ENCODE measurements around the gene MGARP.

Gene MGARP

DNA sequence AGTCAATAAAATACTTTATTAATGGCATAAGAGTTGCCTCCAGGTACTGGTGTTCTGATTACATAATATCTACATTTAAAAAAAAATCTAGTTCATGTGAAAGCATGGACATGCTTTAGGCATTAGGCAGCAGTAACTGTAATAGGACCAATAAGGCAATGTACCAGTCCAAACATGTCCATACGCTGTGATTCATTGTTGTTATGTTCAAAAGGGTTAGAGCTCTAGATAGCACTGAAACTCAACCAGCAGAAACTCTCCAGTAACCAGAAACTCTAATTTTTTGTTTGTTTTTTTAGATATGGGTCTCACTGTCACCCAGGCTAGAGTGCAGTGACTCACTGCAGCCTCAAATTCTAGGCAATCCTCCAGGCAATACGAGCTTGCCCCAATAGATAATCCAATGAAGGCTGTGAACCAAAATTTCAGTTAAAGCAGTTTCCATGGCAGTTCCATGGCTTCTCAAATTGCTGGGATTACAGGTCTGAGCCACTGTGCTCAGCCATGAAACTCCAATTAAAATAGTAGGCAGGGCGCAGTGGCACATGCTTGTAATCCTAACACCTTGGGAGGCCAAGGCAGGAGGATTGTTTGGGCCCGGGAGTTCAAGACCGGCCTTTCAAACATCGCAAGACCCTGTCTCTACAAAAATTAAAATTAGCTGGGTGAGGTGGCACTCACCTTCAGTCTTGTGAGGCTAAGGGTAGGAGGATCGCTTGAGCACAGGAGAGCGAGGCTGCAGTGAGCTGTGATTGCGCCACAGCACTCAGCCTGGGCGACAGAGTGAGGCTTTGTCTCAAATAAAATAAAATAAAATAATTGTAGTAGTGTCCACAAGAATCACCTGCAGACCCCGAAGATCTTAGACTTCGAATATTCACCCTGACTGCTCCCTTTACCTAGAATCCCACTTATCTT is 36.3 kb downstream of the MGARP start:
- DNase-seq (ENCODE audit: low spot score) = no peak

DNA sequence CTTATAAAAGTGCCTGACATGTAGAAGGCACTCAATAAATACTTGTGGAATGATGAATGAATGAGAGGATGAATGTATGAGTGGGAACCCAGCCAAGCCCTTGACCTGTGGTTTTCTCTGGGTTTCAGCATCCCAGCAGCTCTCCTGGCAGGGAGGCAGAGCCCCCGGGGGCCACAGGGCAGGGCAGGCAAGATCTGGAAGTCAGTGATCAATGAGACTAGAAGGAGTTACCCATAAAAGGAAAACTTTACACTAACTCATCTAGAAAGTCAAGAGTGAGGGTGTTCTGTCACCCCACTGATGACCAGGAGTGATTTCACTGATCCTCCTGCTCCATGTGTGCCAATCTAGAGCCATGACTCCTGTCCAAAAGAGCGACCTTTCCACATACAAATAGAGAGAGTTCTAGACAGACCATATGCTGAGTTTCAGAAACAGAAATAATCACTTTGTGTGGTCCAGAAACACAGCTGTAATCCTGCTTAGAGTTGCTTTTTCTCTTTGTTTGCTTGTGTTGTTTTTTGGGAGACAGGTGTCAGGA is 37.4 kb downstream of the MGARP start:
- no peak for DNase-seq (ENCODE audit: low spot score)

DNA sequence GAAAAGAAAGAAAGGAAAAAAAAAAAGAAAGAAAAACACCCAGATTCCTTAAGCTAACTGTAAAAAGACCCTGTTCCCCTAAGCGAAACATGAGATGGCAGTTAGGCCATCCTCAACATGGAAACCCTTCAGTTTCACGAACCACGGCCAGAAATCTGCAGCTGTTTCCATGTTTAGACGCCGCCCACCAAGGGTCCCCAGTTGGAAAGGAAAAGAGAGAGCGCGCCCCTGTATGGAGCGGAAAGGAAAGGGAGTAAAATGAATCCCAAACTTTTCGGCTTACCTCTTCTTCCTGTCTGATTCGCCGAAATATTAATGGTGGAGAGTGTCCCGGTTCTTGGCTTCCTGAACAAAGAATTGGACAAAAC is 38.3 kb downstream of the MGARP start:
- no peak for DNase-seq (ENCODE audit: low spot score)

DNA sequence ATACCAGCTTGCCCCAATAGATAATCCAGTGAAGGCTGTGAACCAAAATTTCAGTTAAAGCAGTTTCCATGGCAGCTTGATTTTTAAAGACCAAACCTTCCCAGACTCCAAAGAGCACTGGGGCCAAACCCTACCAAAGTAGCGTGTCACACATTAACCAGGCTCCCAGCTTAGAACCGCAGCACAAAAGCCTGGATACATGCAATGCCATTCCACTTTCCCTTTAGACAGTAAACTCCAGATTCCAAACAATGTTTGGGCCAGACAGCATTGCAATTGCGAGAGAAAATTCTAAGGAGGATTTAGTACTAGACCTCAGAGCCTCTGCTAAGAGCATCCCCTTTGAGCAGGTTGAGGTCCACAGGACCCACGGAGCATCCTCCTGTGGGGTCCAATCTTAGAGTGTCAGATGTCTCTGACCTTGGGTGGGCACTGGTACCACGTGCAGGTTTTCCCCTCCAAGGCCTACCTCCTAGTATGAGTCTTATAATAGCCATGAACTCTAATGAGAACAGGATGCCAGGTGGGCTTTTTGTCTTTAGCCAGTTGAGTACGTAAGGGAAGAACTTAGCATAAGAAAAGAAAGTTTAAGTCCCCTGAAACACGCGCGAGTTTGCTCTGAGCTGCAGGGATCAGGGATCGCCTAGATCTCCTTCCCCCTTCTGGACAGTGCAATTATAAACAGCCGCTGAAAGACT is 38.8 kb downstream of the MGARP start:
- DNase-seq (ENCODE audit: low spot score) = no peak

DNA sequence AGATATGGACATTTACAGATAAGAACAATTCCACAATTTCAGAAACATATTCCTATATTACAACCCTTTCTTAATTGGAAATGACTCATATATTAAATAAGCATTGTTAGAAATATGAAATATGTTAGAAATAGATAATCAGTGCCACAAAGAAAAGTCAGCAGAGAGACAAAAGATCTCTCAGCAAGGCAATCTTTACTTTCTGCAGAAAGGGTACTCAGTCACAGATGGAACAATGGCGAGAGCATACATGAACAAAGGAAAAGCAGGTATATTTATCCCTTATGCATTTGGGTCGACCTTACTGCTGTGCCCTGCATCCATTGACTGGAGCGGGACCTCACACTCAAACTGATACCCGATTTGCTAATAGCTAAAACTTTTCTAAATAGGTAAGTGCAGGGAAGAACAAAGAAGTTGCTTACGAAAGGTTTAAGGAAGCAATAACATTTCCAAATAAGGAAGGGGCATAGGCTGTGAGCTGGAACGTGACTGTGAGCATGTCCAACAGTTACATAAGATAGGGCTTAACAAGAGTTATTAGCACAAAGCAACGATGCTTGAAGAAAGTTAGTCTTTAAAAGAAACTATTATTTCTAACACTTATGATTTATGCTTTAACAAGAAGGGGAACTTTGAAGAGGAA is 40.8 kb downstream of the MGARP start:
- DNase-seq (ENCODE audit: low spot score) = no peak

DNA sequence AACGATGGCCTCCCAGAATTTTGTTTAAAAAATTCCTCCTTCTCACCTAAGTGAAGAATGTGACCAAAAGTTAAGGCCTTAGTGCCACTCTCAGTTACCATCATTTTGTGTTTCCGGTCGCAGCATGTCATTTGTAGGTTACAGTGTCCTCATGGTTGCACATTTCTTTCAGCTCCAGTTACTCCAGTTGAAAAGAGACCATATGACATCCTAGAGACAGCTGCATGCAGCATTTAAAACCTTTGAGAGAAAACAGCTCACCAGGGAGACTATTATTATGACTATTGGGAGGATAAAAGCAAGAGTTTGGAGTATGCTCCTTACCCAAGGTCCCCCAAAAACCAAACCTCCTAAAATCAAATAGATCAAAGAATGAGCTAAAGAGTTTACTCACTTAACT is 45.8 kb downstream of the MGARP start:
- DNase-seq (ENCODE audit: low spot score) = no peak

DNA sequence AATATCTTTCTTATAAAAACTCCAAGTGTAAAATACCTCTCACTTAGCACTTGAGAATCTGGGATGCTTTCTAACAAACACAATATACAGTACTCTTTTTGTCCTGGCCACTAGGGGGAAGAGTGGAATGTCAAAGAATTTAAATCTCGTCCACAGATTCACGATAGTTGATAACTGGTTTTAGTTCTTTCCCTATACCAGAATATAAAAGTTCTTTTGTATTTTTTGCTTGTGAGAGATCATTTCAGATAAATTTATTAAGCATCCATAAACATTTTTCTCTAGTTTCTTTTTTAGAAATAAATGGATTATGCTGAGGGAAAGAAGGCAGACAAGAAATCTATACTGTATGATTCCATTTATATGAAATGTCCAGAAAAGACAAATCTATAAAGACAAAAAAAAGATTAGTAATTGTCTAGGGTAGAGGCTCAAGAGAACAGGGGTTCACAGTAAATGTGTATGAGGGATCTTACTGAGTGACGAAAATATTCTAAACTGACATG is 50.4 kb downstream of the MGARP start:
- peak; percentile 49 for DNase-seq (ENCODE audit: low spot score)

DNA sequence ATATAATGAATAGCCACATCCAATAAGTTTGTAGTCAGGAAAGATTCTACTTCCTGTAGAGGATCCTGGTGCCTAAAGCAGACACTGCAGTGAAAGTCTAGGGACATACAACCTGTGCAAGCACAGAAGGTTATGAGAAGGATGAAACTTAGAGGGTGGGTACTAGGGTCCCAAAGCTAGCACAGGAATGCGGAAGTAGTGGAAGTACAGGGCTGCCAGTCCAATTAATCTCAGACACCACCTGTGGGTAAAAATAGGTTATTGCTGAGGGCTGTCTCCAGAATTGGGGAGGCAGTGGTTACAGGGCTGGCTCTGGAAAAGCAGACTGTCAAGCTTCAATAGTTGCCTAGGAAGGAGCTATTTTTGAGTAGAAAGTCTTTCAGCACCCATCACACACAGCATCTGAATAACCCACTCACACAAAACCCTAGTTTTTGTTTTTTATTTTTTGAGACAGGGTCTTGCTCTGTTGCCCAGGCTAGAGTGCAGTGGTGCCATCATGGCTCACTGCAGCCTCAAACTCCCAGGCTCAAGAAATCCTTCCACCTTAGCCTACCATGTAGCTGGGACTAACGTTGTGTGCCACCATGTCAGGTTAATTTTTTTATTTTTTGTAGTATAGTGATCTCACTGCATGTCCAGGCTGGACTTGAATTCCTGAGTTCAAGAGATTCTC is 52.2 kb downstream of the MGARP start:
- DNase-seq (ENCODE audit: low spot score) = no peak

DNA sequence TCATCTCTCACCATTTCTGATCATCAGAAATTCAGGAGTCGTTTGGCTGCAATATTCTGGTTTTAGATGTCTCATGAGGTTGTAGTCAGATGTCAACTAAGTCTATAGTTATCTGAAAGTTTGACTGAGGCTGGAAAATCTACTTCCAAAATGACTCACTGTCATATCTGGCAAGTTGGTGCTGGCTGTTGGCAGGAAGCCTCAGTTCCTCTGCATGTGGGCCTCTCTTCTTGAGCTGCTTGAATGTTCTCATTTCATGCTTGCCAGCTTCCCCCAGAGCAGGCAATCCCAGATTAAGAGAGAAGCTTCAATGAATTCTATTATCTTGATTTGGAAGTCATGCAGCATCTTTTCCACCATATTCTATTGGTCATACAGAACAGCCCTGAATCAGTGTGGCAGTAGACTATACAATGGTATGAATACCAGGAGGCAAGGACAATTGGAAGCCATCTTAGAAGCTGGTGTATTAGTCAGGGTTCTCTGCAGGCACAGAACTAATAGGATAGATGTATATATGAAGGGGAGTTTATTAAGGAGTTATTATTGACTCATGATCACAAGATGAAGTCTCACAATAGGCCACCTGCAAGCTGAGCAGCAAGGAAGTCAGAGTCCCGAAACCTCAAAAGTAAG is 56.2 kb downstream of the MGARP start:
- no peak for DNase-seq (ENCODE audit: low spot score)

DNA sequence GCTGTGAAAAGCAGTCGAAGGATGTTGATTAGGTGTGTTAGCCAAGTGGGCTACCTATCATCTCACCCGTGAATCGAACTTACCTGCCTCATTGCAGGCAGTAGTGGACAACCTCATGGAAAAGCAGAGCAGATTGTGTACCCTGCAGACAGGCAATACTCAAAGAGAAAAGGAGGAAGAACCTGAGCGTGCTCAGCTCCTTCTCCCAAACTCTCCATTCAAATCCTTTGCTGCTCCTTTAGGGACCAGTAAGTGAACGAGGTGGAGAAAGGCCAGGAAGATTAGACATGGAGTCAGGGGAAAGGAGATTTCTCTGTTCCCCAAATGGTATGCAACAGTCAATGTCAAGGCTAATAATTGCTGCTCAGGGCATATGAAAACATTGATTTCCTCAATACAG is 57.8 kb downstream of the MGARP start:
- no peak for DNase-seq (ENCODE audit: low spot score)

DNA sequence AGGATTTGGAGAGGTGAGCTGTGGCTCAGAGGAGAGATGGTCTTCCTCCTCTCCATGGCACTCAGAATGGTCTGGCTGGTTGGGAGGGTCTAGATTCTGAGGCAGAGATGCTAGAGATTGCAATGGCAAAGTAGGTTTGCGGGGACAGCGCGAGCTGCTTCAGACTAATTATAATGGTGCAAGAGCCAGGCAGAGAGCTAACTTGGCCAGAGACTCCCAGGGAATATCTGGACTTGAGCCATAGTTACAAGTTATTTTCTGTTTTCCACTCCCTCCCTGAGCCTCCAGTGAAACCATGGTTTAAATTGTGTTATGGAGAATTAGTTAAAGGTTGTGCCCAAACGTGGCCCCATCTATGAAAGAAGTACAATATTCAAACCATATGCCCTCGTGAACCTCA is 58.3 kb downstream of the MGARP start:
- no peak for DNase-seq (ENCODE audit: low spot score)

DNA sequence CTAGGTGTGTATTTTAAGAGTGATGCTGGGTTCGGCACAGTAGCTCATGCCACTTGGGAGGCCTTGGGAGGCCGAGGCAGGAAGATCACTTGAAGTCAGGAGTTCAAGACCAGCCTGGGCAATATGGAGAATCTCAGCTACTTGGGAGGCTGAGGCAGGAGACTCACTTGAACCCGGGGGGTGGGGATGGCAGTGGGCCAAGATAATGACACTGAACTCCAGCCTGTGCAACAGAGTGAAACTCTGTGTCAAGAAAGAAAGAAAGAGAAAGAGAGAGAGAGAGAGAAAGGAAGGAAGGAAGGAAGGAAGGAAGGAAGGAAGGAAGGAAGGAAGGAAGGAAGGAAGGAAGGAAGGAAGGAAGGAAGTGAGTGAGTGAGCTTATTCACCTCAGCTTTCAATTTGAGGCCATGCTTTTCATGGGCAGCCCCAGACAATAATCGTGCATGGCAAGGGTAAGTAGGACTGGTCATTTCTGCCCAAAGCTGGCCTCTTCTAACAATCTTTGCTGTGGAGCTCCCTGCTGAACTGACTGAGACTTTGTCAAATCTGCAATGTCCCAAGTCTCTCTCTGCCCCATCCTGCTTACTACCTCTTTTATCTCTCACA is 60.5 kb downstream of the MGARP start:
- DNase-seq (ENCODE audit: low spot score) = no peak

All from D341Med (cell line).